ENCODE results near the gene MTAP.

Gene MTAP

GRCh38 chr9:21813575-21814473 is 11.4 kb downstream of the MTAP start:
- no peak for TF ChIP-seq GATA2 (IDR thresholded peaks at IDR 0.05; ENCODE audit: low read depth, low read length)
- TF ChIP-seq GATA3 (IDR thresholded peaks at IDR 0.05; ENCODE audit: low read depth, low read length) = no peak

DNA sequence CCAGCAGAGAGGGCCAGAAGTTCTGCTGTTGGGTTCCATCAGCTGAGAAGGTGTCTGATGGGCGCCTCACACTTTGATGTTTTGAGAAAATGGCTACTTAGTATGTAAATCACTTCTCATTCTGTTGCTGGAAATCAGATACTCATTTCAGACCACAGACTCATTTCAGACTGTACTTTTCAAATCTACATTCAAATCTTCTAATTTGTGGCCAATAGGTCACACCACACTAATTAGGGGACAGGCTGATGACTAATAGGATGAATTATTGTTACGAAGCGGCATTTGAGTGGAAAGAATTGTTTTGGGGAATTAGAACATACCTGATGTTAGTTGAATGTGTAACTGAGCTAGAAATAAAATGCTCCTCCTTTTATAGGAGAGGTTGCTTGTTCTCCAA is 13.2 kb downstream of the MTAP start:
- TF ChIP-seq GATA3 (IDR thresholded peaks at IDR 0.05; ENCODE audit: low read depth, low read length) = no peak
- TF ChIP-seq GATA2 (IDR thresholded peaks at IDR 0.05; ENCODE audit: low read depth, low read length) = no peak

- TF ChIP-seq GATA3 (IDR thresholded peaks at IDR 0.05; ENCODE audit: low read depth, low read length) = no peak
- no peak for TF ChIP-seq GATA2 (IDR thresholded peaks at IDR 0.05; ENCODE audit: low read depth, low read length)
Observed at GRCh38 chr9:21817176-21817575, 14.7 kb downstream of the MTAP start.

- TF ChIP-seq GATA2 (IDR thresholded peaks at IDR 0.05; ENCODE audit: low read depth, low read length) = no peak
- TF ChIP-seq GATA3 (IDR thresholded peaks at IDR 0.05; ENCODE audit: low read depth, low read length) = no peak
Observed at GRCh38 chr9:21825637-21826036, 23.2 kb downstream of the MTAP start.

- no peak for TF ChIP-seq GATA3 (IDR thresholded peaks at IDR 0.05; ENCODE audit: low read depth, low read length)
- no peak for TF ChIP-seq GATA2 (IDR thresholded peaks at IDR 0.05; ENCODE audit: low read depth, low read length)
Observed at GRCh38 chr9:21828853-21829410, 26.5 kb downstream of the MTAP start.

GRCh38 chr9:21830589-21830988 is 28.2 kb downstream of the MTAP start:
- no peak for TF ChIP-seq GATA2 (IDR thresholded peaks at IDR 0.05; ENCODE audit: low read depth, low read length)
- TF ChIP-seq GATA3 (IDR thresholded peaks at IDR 0.05; ENCODE audit: low read depth, low read length) = no peak

DNA sequence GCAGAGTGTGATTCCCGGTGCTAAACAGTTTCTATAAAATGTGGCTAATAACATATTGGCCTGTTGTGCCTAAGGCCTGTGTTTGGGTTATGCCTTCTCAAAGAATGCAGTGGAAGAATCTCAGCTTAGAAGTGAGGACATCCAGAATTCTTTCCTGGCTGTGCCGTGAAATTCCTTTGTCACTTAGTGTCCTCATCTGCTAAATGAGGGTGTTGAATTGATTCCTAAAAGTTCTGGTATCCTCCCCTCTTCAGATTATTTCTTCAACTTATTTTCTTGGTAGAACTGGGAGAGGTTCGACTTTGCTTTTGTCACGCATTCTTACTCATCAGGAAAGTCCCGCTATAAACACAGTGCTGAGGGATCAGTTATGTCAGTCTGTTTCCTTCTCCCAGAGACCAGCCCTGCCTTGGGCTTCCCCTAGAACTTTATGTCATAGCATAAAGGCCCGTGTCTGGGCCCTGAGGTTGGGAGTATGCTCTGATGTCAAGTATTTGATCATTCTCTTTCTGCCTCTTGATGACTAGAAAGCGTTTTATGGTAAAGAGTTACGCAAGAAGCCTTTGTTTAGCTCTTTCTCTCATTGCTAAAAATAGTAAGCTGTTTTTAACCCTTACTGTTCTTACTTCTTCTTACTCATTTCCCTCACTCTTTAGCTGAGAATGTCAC is 29.5 kb downstream of the MTAP start:
- no peak for TF ChIP-seq GATA2 (IDR thresholded peaks at IDR 0.05; ENCODE audit: low read depth, low read length)
- TF ChIP-seq GATA3 (IDR thresholded peaks at IDR 0.05; ENCODE audit: low read depth, low read length) = no peak

DNA sequence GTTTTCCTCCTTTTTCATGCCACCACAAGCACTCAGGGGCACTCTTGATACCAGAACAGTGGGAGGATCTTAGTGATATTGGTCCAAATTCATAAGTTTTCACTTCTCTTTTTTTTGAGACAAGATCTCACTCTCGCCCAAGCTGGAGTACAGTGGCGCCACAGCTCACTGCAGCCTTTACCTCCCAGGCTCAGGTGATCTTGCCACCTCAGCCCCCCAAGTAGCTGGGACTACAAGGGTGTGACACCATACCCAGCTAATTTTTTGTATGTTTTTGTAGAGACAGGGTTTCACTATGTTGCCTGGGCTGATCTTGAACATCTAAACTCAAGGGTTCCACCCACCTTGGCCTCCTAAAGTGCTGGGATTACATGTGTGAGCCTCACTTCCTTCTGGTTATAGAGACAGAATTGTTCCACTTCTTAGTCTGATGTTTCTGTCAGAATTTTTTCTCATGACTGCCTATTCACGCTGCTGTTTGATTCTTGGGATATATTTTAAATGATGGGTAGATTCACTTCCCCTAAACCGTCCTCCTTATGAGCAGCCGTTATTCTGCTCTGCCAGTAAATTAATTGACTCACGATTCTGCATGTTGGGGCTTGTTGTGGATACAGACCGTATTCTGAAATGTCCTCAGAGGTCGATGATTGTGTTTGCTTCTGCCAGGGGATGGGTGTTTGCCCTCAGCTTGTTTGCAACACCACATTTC is 30.8 kb downstream of the MTAP start:
- no peak for TF ChIP-seq GATA3 (IDR thresholded peaks at IDR 0.05; ENCODE audit: low read depth, low read length)
- TF ChIP-seq GATA2 (IDR thresholded peaks at IDR 0.05; ENCODE audit: low read depth, low read length) = no peak

DNA sequence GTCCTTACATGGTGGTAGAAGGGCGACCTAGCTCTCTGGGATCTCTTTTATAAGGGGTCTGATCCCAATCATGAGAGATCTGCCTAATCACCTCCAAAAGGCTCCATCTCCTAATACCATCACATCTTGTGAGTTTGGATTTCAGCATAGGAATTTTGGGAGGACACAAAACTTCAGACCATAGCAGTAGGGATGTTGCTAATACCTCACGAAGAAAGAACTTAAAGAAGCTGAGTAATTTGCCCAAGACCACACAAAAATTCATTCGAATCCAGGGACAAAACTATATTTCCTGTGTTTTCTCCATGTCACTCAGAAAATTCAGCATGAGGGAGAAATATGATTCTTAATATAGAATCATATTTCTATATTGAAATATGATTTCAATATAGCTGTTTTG is 32.7 kb downstream of the MTAP start:
- TF ChIP-seq GATA2 (IDR thresholded peaks at IDR 0.05; ENCODE audit: low read depth, low read length) (no peak), GATA3 (IDR thresholded peaks at IDR 0.05; ENCODE audit: low read depth, low read length) (no peak)

DNA sequence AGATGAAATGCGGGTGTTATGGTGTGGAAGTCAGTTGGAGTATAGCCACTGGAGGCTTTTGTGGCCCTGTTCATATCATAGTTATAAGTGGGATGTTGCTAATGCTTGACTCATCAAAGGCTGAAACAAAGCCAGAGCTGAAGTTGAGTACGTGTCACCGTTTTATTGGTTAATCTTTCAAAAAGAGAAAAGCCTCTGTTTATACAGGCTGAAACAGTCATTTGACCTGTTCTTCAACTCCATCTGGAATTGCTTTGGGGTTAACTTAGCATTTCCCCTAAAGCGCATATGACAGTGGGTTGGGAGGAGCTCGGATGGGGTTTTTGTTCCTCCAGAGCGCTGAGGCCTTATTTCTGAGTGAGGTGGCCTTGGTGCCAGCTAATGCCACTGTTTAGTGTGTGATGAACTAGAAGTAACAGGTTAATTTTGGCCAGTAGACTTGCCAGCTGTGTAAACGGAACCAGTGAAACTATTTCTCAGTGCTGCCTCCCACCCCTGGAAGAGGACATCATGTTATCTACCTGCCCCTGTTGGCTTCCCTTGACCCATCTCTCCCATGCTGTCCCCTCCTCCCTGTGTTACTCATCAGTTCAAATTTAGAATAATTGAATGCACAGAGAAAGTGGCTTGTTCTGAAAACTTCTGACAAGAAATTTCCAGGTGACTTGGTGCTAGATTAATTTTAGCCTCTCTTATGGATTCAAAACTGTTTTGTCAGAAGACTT is 34.2 kb downstream of the MTAP start:
- TF ChIP-seq GATA3 (IDR thresholded peaks at IDR 0.05; ENCODE audit: low read depth, low read length) (no peak), GATA2 (IDR thresholded peaks at IDR 0.05; ENCODE audit: low read depth, low read length) (no peak)

GRCh38 chr9:21837501-21837900 is 35.1 kb downstream of the MTAP start:
- no peak for TF ChIP-seq GATA2 (IDR thresholded peaks at IDR 0.05; ENCODE audit: low read depth, low read length)
- no peak for TF ChIP-seq GATA3 (IDR thresholded peaks at IDR 0.05; ENCODE audit: low read depth, low read length)

DNA sequence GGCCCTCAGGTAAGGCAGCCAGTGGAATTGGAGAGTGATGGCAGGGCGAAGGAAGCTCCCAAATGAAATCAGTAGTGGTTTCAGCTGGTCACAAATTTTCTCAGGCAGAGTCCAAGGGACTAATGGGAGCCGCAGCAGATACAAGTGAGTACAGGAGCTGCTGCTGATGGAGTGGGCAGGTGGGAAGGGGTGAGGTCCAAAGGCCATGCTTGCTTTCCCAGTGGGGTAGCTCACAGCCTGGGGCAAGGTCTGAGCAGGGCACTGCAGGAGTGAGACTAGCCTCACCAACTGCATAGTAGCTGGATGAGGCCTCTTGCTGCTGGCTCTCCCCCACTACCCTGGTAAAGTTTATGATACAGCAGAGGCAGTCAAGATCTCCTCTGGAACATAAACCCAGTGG is 38.2 kb downstream of the MTAP start:
- TF ChIP-seq GATA2 (IDR thresholded peaks at IDR 0.05; ENCODE audit: low read depth, low read length) (no peak), GATA3 (IDR thresholded peaks at IDR 0.05; ENCODE audit: low read depth, low read length) (no peak)

- no peak for TF ChIP-seq GATA3 (IDR thresholded peaks at IDR 0.05; ENCODE audit: low read depth, low read length)
- no peak for TF ChIP-seq GATA2 (IDR thresholded peaks at IDR 0.05; ENCODE audit: low read depth, low read length)
Observed at GRCh38 chr9:21841133-21841532, 38.7 kb downstream of the MTAP start.

All from SH-SY5Y (cell line).